Effector CD4-positive, alpha-beta T cell (primary cell): ENCODE results near the gene HAGHL.

Experiments used
- DNase-seq: peaks from one replicate; pipeline ENCODE4 v3.0.0-alpha.2; 2020
- total RNA-seq: gene quantifications from one replicate; lab custom pipeline; 2026; lab: John Stamatoyannopoulos, UW

HAGHL gene, protein sequence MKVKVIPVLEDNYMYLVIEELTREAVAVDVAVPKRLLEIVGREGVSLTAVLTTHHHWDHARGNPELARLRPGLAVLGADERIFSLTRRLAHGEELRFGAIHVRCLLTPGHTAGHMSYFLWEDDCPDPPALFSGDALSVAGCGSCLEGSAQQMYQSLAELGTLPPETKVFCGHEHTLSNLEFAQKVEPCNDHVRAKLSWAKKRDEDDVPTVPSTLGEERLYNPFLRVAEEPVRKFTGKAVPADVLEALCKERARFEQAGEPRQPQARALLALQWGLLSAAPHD
- total RNA-seq: 11.1 reads per million, percentile 34 among the genes with 10 or more reads in this experiment

DNA sequence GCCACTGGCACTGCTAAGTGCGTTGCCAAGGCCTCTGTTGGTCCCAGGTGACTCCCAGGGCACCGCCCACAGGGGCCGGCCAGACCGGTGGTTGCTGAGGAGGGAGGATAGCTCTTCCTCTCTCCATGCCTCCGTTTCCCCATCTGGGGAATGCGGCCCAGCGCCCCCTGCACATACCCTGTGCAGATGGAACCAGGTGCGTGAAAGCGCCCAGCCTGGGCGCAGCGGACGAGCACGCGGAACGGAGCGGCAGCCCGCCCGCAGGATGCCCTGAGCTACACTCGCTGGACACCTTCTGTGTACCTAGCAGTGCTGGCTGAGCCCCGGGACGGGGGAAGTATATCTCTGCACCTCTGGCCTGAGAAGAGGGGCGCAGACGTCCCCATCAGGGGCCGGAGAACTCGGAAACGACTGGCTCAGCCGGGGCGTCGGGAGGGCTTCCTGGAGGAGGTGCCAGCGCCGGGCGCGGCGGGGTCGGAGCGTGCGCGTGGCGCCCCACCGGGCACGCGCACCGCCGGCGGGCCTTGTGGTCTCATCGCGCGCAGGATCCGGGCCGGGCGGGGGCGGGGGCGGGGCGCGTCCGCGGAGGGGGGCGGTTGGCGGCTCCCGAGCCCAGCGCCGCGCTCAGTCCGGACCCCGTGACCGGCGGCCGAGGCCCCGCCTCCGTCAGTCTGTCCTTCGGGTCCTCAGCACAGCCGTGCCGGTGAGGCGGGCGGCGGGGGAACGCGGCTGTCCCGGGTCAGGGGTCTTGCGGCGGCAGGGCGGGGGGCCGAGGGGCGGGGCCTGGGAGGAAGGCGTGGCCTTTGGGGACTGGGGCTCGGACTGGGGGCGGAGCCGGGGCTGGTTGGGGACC lies at the start of gene HAGHL, which contains the start of gene CCDC78:
Gene HAGHL, plus strand, starts transcription at position 669 of the 853 bp plus-strand sequence. CDS start 404 bp downstream, outside the sequence.
Gene CCDC78, minus strand, starts transcription at position 6 of the 853 bp plus-strand sequence. CDS start 76 bp downstream, outside the sequence.
- peak; percentile 34 for DNase-seq

DNA sequence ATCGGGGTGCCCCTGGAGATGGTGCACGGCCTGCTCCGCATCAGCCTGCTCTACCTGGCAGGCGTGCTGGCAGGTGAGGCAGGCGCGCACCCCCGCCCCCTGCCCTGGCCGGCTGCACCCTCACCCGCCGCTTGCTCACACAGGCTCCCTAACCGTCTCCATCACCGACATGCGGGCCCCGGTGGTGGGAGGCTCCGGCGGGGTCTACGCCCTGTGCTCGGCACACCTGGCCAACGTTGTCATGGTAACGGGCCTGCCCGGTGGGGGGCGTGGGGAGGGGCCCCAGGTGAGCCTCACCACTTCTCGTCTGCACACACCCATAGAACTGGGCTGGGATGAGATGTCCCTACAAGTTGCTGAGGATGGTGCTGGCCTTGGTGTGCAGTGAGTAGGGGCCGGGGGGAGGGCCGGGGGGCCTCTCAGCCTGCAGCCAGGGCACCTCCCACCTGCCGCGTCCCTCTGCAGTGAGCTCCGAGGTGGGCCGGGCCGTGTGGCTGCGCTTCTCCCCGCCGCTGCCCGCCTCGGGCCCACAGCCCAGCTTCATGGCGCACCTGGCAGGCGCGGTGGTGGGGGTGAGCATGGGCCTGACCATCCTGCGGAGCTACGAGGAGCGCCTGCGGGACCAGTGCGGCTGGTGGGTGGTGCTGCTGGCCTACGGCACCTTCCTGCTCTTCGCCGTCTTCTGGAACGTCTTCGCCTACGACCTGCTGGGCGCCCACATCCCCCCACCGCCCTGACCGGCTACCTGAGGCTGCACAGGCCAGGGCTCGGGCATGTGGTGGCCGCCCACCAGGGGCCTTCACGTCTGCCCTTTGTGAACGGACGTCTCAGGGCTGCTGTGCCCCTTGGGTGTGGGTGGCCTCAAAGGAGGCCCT lies 49.4 kb upstream of the HAGHL start:
- DNase-seq: no peak

DNA sequence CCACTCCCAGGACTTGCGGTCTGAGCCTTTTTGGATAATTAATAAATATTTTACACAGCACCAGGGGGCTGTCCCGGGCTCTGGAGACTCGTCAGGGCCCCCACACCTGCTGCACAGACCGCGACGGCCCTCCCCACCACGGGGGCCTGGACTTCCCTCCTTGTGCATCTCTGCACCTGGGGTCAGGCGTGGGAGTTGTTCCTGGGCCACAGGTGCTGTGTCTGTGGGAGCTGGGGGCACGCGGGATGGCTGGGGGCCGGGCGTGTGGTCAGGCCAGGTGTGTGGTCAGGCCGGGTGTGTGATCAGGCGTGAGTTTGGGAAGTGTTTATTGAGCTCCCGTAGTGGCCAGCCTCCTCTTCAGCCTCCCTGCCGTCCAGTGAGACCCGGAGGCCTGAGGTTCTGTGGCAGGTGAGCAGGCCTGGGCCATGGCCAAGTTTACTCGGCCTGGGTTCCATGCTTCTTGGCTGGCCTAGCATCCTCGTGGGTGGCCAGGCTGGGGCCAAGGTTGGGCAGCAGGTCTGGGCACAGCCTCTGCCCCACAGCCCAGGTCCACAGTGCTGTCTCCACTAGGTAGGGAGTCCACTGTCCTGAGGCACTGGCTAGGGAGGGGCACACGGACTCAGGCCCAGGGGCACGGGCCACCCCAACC lies 48.6 kb upstream of the HAGHL start:
- no peak for DNase-seq

DNA sequence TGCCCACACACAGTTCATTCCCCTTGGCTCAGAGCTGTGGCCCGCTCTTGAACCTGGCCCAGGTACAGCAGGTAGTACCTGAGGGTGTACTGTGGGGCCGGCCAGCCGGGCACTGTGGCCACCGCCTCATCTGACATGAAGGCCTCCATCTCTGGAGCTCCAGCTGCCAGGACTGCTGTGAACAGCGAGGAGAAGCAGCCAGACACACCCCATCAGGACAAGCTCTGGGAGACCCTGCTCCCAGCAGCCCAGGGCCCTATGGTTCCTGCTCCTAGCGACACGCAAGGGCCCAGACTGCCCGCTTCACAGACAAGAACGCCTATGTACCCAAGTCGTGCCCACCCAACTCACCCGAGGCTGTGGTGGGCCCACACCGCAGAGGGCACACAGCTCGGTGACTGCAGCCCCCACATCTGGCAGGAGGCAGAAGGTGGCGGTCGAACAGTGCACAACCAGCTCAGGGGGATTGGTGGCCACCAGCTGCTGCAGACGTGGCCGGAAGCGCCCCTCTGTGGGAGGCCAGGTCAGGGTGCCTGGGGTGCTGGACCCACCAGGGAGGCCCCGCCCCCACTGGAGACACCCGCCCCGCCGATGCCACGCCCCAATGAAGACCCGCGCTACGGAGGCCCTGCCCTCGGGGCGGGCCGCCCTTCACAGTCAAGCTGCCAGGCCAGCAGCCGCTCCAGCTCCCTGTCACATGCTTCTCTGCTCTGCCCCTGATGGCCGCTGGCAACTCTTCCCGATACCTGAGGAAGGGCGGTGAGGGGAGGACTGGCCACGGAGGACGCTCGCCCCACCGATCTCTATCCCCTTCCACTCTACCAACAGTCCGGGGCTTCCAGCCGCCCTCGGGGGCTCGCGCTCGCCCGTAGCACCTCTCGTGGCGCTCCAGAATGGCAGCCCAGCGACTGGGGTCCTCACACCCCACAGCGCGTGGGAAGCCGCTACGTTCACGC lies 47.8 kb upstream of the HAGHL start:
- peak; percentile 35 for DNase-seq

DNA sequence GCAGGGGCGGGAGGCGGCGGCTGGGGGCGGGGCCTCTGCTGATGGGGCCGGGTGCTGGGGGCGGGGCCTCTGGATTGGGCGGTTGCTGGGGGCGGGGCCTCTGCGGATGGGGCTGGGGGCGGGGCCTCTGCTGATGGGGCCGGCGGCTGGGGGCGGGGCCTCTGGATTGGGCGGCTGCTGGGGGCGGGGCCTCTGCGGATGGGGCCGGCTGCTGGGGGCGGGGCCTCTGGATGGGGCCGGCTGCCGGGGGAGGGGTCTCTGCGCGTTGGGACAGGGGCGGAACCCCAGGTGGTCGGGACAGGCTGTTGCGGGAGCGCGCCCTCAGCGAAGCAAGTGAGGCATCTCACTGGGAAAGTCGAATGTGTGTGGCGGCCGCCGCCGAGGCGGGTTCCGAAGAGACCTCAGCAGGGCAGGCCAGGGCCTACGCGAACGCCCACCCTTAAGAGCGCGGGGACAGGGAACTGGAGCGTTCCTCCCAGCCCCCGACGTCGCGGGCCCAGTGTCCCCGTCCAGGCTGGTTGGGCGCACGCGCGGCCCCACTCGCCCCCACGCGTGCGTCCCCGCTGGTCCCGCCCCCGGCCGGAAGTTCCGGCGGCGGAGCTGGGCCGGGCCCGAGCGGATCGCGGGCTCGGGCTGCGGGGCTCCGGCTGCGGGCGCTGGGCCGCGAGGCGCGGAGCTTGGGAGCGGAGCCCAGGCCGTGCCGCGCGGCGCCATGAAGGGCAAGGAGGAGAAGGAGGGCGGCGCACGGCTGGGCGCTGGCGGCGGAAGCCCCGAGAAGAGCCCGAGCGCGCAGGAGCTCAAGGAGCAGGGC lies 46.9 kb upstream of the HAGHL start, which contains the start of gene STUB1:
Gene STUB1, plus strand, starts transcription at position 597 of the 811 bp plus-strand sequence. Its CDS starts 116 bp downstream, at position 713.
- peak; percentile 84 for DNase-seq

DNA sequence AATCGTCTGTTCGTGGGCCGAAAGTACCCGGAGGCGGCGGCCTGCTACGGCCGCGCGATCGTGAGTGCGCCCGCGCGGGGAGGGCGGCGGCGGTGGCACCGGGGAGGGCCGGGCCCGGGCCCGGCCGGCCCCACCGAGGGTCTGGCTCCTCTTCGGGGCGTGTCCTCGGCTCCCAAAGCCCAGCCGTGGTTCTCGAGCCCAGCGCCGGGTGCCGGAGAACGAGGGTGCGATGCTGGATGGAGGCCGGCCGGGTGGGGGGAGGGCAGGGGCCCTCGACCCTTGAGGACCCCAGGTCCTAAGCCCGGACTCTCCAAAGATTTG lies 46.3 kb upstream of the HAGHL start:
- DNase-seq: no peak

DNA sequence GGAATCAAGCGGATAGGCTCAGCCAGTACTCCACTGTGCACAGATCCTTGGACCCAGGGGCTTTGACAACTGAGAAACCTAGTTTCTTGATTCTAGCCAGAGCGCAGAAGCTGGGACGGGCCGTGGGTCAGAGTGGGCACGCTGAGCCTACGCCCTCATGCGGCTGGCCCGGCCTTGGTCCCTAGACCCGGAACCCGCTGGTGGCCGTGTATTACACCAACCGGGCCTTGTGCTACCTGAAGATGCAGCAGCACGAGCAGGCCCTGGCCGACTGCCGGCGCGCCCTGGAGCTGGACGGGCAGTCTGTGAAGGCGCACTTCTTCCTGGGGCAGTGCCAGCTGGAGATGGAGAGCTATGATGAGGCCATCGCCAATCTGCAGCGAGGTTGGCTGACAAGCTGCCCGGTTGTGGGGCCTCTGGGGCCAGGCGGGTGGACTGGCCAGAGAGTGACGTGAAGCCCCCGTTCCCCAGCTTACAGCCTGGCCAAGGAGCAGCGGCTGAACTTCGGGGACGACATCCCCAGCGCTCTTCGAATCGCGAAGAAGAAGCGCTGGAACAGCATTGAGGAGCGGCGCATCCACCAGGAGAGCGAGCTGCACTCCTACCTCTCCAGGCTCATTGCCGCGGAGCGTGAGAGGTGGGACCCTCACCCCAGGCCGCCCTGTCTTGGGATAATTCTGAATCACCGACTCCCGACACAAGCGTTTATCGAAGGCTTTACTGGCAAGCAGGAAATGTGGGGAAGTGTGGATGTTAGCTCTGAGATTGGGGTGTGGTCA lies 45.8 kb upstream of the HAGHL start:
- DNase-seq: no peak

DNA sequence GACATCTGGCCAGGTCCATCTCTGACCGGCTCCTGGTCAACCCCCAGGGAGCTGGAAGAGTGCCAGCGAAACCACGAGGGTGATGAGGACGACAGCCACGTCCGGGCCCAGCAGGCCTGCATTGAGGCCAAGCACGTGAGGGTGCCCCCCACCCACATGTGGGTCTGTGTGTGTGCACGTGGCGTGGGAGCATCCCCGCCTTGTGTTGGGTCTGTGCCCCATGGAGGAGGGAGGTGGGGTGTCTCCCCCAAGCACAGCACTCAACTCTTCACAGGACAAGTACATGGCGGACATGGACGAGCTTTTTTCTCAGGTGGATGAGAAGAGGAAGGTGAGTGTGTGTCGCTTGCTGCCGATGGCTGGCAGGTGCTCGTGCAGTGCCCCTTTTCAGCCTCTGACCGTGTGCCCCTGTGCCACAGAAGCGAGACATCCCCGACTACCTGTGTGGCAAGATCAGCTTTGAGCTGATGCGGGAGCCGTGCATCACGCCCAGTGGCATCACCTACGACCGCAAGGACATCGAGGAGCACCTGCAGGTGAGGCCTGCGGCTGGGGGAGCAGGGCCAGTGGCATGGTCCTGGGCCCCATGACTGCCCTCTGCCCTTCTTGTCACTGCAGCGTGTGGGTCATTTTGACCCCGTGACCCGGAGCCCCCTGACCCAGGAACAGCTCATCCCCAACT lies 45.0 kb upstream of the HAGHL start:
- no peak for DNase-seq

DNA sequence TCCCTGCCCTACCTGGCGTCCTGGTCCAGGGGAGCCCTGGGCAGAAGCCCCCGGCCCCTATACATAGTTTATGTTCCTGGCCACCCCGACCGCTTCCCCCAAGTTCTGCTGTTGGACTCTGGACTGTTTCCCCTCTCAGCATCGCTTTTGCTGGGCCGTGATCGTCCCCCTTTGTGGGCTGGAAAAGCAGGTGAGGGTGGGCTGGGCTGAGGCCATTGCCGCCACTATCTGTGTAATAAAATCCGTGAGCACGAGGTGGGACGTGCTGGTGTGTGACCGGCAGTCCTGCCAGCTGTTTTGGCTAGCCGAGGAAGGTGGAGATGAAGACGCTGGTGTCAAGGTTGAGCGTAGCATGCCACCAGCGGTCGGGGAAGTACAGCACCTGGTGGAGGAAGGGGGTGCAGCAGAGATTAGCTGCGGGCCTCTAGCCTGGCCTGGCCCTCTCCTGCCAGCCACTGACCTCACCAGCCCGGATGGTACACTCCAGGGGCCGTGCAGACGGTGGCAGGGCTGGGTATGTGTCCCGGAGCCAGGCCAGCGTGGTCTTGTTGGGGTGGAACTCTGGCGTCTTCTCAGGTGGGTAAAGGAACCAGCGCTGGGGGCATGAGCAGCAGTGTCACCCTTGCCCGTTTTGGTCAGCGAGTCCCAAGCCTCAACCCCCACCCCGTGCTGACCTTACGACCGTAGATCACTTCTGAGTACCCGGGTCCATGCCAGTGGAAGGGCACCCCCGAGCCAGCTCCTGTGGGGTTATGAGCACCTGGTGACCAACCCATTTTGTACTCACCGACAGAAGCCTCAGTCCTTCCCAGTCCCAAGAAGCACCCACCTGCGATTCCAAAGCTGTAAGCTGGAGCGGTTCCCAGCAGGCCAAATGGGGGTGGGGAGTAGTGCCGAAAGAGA lies 44.2 kb upstream of the HAGHL start:
- DNase-seq: no peak

DNA sequence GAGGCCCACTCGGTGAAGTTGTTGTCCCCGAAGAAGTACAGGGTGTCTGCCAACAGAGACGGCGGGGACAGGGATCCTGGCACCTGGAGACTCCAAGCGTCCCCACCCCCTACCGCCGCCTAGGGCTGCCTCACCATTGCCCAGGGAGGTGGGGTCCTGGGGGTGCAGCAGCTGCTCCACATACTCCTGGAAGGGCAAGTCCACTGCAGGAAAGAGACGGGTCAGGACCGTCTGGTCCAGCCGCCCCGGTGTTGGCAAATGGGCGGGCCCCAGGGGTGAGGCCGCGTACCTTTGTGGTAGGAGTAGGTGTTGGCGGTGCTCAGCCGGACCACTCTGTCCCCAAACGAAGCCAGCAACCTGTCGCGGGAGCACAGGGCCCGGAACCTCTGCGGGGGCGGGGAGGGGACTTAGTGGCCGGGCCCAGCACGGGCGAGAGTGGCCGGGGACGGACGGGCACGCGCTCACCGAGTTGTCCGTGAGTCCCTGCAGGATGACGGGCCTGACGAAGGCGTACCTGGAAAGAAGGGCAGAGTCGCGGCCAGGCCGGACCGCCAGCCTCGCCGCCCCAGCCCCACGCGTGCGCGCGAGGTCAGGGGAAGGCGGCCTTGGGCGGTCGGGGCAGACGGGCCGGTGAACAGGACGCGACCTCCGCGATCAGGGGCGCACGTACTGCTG lies 43.4 kb upstream of the HAGHL start:
- DNase-seq: no peak

DNA sequence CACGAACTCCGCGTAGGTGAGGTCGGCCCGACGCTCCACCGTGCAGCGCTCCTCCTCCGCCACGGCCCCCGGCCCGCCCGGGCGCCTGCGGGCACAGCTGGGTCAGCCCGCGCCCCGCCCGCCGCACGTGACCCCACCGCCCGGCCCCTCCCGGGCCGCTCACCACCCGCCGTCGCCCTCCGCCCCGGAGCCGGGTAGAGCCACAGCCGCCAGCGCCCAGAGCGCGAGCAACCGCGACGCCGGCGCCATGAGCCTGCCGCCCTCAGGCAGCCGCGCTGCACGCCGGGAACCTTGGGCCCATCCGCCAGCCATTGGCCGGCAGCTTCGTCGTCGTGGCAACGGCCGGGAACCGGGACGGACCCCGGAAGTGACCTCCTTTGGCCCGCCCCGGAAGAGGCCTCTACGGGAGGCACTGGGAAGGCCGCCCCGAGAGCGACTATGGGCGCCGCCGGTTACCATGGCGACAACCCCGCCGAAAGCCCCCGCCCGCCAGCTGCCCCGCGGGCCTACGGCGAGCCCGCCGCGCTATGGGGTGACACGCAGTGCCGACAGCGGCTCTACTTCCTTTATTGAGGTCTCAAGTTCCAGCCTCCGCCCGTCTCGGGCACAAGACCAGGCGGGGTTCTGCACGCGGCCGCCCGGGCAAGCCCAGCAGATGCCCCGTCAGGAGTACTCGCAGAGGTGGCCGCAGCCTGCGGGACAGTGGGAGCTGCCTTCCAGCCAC lies 42.7 kb upstream of the HAGHL start, which contains the start of gene JMJD8:
Gene JMJD8, minus strand, starts transcription at position 264 of the 724 bp plus-strand sequence. Its CDS starts 15 bp downstream, at position 249.
- DNase-seq: peak; percentile 94

DNA sequence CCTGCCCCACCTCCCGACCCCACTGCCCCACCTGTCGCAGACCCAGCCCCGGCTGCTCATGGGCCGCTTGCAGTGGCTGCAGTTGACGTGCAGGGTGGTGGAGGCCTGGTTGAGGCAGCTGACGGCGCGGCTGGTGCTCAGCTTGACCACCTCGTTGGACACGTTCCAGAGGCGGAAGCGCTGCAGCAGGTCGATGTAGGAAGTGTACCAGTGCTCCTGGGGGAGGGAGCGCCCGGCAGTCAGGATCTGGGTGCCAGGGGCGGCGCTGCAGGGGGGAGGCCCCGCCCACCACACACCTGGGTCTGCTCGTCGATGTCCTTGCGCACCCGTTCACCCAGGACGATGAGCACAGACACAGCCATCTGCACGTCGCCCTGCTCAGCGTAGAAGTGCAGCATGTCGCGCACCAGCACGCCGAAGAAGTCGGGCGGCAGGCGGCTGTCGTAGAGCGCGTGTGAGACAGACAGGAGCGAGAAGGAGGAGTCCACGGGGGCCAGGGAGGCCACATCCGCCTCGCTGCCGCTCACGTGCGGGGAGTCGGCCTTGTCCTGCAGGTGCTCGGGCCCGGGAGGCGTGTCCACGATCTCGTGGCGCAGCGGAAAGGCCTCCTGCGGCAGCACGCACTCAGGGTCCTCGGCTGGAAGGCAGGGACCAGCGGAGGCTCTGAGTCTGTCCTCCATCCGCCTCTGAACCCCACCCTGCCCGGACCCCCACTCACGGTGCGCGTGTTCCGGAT lies 41.8 kb upstream of the HAGHL start:
- DNase-seq: no peak

DNA sequence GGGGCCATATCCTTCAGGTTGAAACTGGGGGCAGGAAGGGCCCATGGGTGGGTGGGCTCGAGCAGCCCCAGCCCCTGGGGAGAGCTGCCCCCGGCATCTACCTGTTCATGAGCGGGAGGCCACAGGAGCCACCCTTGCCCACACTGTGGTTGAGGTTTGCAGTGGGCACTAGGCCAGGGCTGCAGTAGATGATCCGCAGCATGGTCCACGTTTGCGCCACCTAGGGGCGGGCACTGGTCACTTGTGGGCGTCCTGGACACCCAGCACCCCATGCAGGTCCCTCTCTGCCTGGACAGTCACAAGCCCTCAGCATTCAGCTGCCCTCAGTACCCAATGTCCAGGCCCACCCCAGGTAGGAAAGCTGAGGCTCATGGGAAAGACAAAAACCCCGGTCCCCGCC lies 40.9 kb upstream of the HAGHL start:
- DNase-seq: no peak

DNA sequence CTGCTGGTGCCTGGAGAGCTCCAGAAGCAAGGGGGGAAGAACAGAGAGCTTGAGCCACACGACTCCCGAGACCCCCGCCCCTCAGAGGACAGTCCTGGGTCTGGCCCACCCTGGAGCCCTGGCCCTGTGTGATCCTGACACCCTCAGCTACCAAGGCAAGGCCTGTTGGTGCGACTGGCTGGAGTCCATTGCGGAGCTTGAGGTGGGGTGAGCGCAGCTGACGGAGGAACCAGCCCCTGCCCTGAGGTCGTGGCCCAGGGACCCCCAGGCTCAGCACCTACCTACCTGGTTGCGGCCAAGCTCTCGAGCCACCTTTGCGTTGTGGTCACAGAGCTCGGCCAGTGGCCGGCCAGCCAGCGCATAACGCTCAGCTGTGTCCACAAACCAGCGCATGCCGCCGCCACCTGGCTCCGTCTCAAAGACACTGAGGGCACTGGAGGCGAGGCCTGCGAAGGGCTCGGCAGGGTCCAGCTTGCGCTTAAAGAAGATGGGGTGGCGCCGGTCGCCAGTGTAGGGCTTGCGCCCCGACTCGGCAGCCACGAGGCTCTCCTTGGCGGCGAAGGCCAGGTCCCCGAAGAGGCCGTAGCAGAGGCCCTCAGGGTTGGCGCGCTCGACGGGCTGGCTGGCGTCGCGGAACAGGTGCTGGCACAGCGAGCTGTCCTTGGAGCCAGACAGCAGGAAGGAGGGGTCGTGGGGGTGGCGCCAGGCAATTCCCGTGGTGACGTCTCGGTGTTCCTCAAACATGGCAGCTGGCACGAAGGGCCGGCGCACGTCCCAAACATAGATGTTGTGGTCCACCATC lies 40.2 kb upstream of the HAGHL start:
- DNase-seq: no peak

DNA sequence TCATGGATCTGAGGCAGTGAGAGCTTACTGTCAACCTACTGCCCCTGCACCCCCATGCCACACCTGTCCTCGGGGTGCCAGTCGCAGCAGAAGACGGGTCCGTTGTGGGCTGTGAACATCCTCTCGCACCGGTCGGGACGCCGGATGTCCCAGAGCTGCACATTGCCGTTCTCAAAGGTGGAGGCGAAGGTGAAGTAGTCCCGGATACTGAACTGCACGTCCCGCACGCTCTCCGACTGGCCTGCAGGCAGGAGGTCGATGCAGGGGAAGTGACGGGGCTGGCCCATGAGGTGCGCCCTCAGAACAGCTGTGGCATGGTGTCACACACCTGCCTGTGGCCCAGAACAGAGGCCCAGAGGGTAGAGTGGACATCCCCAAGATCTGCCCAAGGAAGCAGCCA lies 39.4 kb upstream of the HAGHL start:
- no peak for DNase-seq
